ENCODE measurements around the gene PRSS56.

Gene PRSS56

GRCh38 chr2:232519581-232520438, at the start of gene PRSS56:
Gene PRSS56 (plus strand): TSS chr2:232520388. CDS start chr2:232520599, 211 bp downstream.
- no peak for DNase-seq

- DNase-seq, result no peak
Observed at GRCh38 chr2:232473467-232473890, 46.7 kb upstream of the PRSS56 start.

- DNase-seq, result no peak
Observed at GRCh38 chr2:232476045-232476444, 44.1 kb upstream of the PRSS56 start.

- no peak for DNase-seq
Observed at GRCh38 chr2:232476791-232477190, 43.4 kb upstream of the PRSS56 start.

- no peak for DNase-seq
Observed at GRCh38 chr2:232477751-232478510, 42.3 kb upstream of the PRSS56 start.

GRCh38 chr2:232478571-232479340, 41.4 kb upstream of the PRSS56 start:
- DNase-seq, result no peak

- no peak for DNase-seq
Observed at GRCh38 chr2:232479341-232480200, 40.6 kb upstream of the PRSS56 start.

GRCh38 chr2:232480201-232481190, 39.7 kb upstream of the PRSS56 start:
- DNase-seq, result no peak

- DNase-seq, result no peak
Observed at GRCh38 chr2:232481322-232482140, 38.7 kb upstream of the PRSS56 start.

GRCh38 chr2:232482301-232483238, 37.6 kb upstream of the PRSS56 start:
- DNase-seq, result no peak

GRCh38 chr2:232483311-232483922, 36.8 kb upstream of the PRSS56 start:
- DNase-seq, result no peak

- DNase-seq, result no peak
Observed at GRCh38 chr2:232483923-232484627, 36.1 kb upstream of the PRSS56 start.

- DNase-seq, result no peak
Observed at GRCh38 chr2:232484628-232485347, 35.4 kb upstream of the PRSS56 start.

- no peak for DNase-seq
Observed at GRCh38 chr2:232485348-232485756, 34.8 kb upstream of the PRSS56 start.

- no peak for DNase-seq
Observed at GRCh38 chr2:232485757-232486557, 34.2 kb upstream of the PRSS56 start.
